ENCODE measurements around the gene SPSB3. TPM values are rescaled to one million over a fixed set of nuclear protein-coding genes. Genes with fewer than 3 reads are reported as not detected.
A peak's percentile ranks its signal among the peaks of the same experiment; 100 is the strongest.

Gene SPSB3
- total RNA-seq, 2 donors from 2014 or later, result 28.0 to 28.1 TPM

- no peak overlapping the region for H3K27ac Mint-ChIP-seq
- 94 to 97% methylated on average over 2 to 3 of the region's 3 CpGs for WGBS, 2 experiments (ENCODE audit: insufficient coverage in 1 of 2, insufficient read length in 1 of 2)
These were observed 47.8 kb upstream of the SPSB3 start for GRCh38 chr16:1830213-1830612.

GRCh38 chr16:1828645-1829410 is 46.5 kb upstream of the SPSB3 start:
- H3K36me3 ChIP-seq (ENCODE audit: control insufficient read depth, insufficient read depth, low read length), result peaks cover 5% of the 10 kb centered on the region
- peaks cover 6% of the 10 kb centered on the region for H3K36me3 Mint-ChIP-seq (ENCODE audit: low read depth)
- no peaks in the 10 kb centered on the region for H3K4me1 ChIP-seq (ENCODE audit: control insufficient read depth, insufficient read depth, low read length)
- H3K4me3 ChIP-seq (ENCODE audit: low read length), result peak overlapping the region; percentile 99
- no peak for DNase-seq
- TF ChIP-seq CTCF (conservative IDR thresholded peaks at IDR 0.05), result no peak
- H3K4me3 Mint-ChIP-seq, result peak overlapping the region; percentile 90
- no peak overlapping the region for H3K9ac ChIP-seq (ENCODE audit: extremely low read depth, low read length, poor library complexity, severe bottlenecking)
- H3K27me3 Mint-ChIP-seq (ENCODE audit: insufficient read depth), result no peaks in the 10 kb centered on the region
- WGBS, 2 experiments (ENCODE audit: insufficient coverage in 1 of 2, insufficient read length in 1 of 2), result 95 to 99% methylated on average over 10 to 11 of the region's 11 CpGs
- no peaks in the 10 kb centered on the region for H3K9me3 ChIP-seq (ENCODE audit: control insufficient read depth, low read length)
- H3K27ac ChIP-seq (ENCODE audit: low read depth, low read length), result no peak overlapping the region
- no peaks in the 10 kb centered on the region for H3K27me3 ChIP-seq (ENCODE audit: control insufficient read depth, insufficient read depth, low read length, poor library complexity, severe bottlenecking)
- H3K27ac Mint-ChIP-seq, result no peak overlapping the region
- H3K9me3 Mint-ChIP-seq, result no peaks in the 10 kb centered on the region
- H3K4me1 Mint-ChIP-seq, result peaks cover 17% of the 10 kb centered on the region

More at GRCh38 chr16:1830213-1830612, 47.8 kb upstream of the SPSB3 start:
- Mint-ChIP-seq H3K4me1 (peaks cover 17% of the 10 kb centered on the region), H3K27me3 (ENCODE audit: insufficient read depth) (no peaks in the 10 kb centered on the region), H3K9me3 (no peaks in the 10 kb centered on the region), H3K36me3 (ENCODE audit: low read depth) (peaks cover 6% of the 10 kb centered on the region), H3K4me3 (no peak overlapping the region)
- Histone ChIP-seq H3K4me1 (ENCODE audit: control insufficient read depth, insufficient read depth, low read length) (no peaks in the 10 kb centered on the region), H3K27me3 (ENCODE audit: control insufficient read depth, insufficient read depth, low read length, poor library complexity, severe bottlenecking) (no peaks in the 10 kb centered on the region), H3K9me3 (ENCODE audit: control insufficient read depth, low read length) (no peaks in the 10 kb centered on the region), H3K4me3 (ENCODE audit: low read length) (no peak overlapping the region), H3K36me3 (ENCODE audit: control insufficient read depth, insufficient read depth, low read length) (peaks cover 5% of the 10 kb centered on the region), H3K9ac (ENCODE audit: extremely low read depth, low read length, poor library complexity, severe bottlenecking) (no peak overlapping the region), H3K27ac (ENCODE audit: low read depth, low read length) (no peak overlapping the region)
- no peak for TF ChIP-seq CTCF (conservative IDR thresholded peaks at IDR 0.05)
- DNase-seq, result no peak

- Histone ChIP-seq H3K27me3 (ENCODE audit: control insufficient read depth, insufficient read depth, low read length, poor library complexity, severe bottlenecking) (no peaks in the 10 kb centered on the region), H3K9ac (ENCODE audit: extremely low read depth, low read length, poor library complexity, severe bottlenecking) (peak within 1 kb of the TSS; percentile 67), H3K36me3 (ENCODE audit: control insufficient read depth, insufficient read depth, low read length) (peaks cover 12% of the 10 kb centered on the region), H3K27ac (ENCODE audit: low read depth, low read length) (peak within 1 kb of the TSS; percentile 77), H3K4me3 (ENCODE audit: low read length) (peak within 1 kb of the TSS; percentile 99), H3K9me3 (ENCODE audit: control insufficient read depth, low read length) (no peaks in the 10 kb centered on the region), H3K4me1 (ENCODE audit: control insufficient read depth, insufficient read depth, low read length) (no peaks in the 10 kb centered on the region)
- TF ChIP-seq CTCF (conservative IDR thresholded peaks at IDR 0.05), result no peak
- Mint-ChIP-seq H3K9me3 (no peaks in the 10 kb centered on the region), H3K4me3 (peak within 1 kb of the TSS; percentile 90), H3K27me3 (ENCODE audit: insufficient read depth) (no peaks in the 10 kb centered on the region), H3K4me1 (peaks cover 18% of the 10 kb centered on the region), H3K36me3 (ENCODE audit: low read depth) (peaks cover 6% of the 10 kb centered on the region), H3K27ac (peak within 1 kb of the TSS; percentile 86)
- DNase-seq, result peak; percentile 97
- 0% methylated on average over 57 to 104 of the region's 104 CpGs for WGBS, 2 experiments (ENCODE audit: insufficient coverage in 1 of 2, insufficient read length in 1 of 2)
These were observed 44.6 kb upstream of the SPSB3 start, which contains the start of the genes FAHD1 and HAGH for GRCh38 chr16:1826691-1827573. FAHD1 (plus strand) TSS chr16:1827206; CDS start chr16:1827239, 33 bp downstream. HAGH (minus strand) TSS chr16:1826825; CDS start chr16:1826787, 38 bp downstream.

Measured in endodermal cell (in vitro differentiated cells).